Adrenal gland (tissue), 5 donors: ENCODE measurements around the gene QSOX1.

ENCODE experiments used
- POLR2A ChIP-seq, 2 donors: fragments of 450-650 bp; IDR thresholded peaks; one replicate each; pipeline ENCODE4 v1.6.1; 2017; ENCODE audit warnings: antibody characterized with exemption in 2 of 2, mild to moderate bottlenecking in 2 of 2, moderate library complexity in 1 of 2
- TF ChIP-seq, protein P1 (sequence below), 6 experiments: fragments of 450-650 bp in 4 of 6; fragments of 200-600 bp in 2 of 6; sonication (generic) in 1 of 6; IDR thresholded peaks; 1 replicate in 5 of 6; 2 replicates in 1 of 6; pipeline versions ENCODE4 v1.5.1 to v1.8.0; 2016 to 2021; ENCODE audit warnings: antibody characterized with exemption in 6 of 6, mild to moderate bottlenecking in 2 of 6, moderate library complexity in 1 of 6
- donor health status: DM: no; HTN: no; CAD: no.

DNA sequence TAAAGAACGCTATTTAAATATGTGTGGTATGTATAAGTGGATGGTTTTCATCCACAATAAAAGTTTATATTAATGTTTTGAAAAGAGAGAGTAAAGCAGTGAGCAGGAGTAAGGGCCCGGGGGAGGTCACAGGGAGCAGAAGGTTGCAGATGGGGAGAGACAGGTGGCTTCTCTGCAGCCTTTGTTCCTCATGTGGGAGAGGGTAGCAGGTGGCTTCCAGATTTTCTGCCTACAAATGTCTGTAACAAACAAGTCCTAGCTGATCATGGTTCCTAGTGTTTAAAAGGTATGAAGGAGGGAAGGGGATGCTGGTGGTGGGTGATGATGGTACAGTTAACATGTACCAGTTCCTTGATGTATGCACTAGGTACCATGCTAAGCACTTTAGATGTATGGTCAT, 18.8 kb downstream of the QSOX1 start:
- TF ChIP-seq, protein P1, sequence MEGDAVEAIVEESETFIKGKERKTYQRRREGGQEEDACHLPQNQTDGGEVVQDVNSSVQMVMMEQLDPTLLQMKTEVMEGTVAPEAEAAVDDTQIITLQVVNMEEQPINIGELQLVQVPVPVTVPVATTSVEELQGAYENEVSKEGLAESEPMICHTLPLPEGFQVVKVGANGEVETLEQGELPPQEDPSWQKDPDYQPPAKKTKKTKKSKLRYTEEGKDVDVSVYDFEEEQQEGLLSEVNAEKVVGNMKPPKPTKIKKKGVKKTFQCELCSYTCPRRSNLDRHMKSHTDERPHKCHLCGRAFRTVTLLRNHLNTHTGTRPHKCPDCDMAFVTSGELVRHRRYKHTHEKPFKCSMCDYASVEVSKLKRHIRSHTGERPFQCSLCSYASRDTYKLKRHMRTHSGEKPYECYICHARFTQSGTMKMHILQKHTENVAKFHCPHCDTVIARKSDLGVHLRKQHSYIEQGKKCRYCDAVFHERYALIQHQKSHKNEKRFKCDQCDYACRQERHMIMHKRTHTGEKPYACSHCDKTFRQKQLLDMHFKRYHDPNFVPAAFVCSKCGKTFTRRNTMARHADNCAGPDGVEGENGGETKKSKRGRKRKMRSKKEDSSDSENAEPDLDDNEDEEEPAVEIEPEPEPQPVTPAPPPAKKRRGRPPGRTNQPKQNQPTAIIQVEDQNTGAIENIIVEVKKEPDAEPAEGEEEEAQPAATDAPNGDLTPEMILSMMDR (IDR thresholded peaks at IDR 0.05) = no peak
- no peak for TF ChIP-seq POLR2A (IDR thresholded peaks at IDR 0.05)
